Fibroblast of lung (primary cell): ENCODE results near the gene RAB34. TPM values are rescaled to one million over a fixed set of nuclear protein-coding genes. Genes with fewer than 3 reads are reported as not detected.

Source experiments
- DNase-seq, 2 donors: peaks; one replicate each; pipeline versions ENCODE4 v3.0.0 to v3.0.0-alpha.2; 2010; ENCODE audit warnings: low read depth in 2 of 2
- H2AFZ ChIP-seq: 2 replicates; pipeline ENCODE4 v1.5.1; 2012; ENCODE audit warnings: low read length, control low read depth, inconsistent platforms
- H3K27ac ChIP-seq: 2 replicates; pipeline ENCODE4 v1.5.1; 2011; ENCODE audit warnings: low read length, control low read depth; ENCODE audit not compliant: insufficient read depth
- H3K27me3 ChIP-seq: 2 replicates; pipeline ENCODE4 v1.5.1; 2011; ENCODE audit warnings: mild to moderate bottlenecking, low read length; ENCODE audit not compliant: control insufficient read depth, insufficient read depth
- H3K36me3 ChIP-seq: 2 replicates; pipeline ENCODE4 v1.5.1; 2011; ENCODE audit warnings: low read length; ENCODE audit not compliant: control insufficient read depth, insufficient read depth
- H3K4me1 ChIP-seq: 2 replicates; pipeline ENCODE4 v1.5.1; 2011; ENCODE audit warnings: low read length; ENCODE audit not compliant: control insufficient read depth, insufficient read depth; ENCODE audit errors: extremely low read depth
- H3K4me2 ChIP-seq: 2 replicates; pipeline ENCODE4 v1.5.1; 2011; ENCODE audit warnings: low read length, control low read depth; ENCODE audit not compliant: insufficient read depth; ENCODE audit errors: extremely low read depth
- H3K4me3 ChIP-seq, 4 experiments: fragments of 200-600 bp in 1 of 4; sonication (generic) in 1 of 4; replicated peaks in 1 of 4; 2 replicates each; pipeline ENCODE4 v1.5.1; 2011 to 2016; ENCODE audit warnings: low read length in 4 of 4, low read depth in 3 of 4, mild to moderate bottlenecking in 3 of 4, control low read depth in 2 of 4, inconsistent platforms in 1 of 4, mixed read lengths in 1 of 4; ENCODE audit not compliant: insufficient read depth in 1 of 4; ENCODE audit errors: control extremely low read depth in 1 of 4
- H3K79me2 ChIP-seq: 2 replicates; pipeline ENCODE4 v1.5.1; 2012; ENCODE audit warnings: mild to moderate bottlenecking, low read length, inconsistent platforms; ENCODE audit not compliant: control insufficient read depth, insufficient read depth
- H3K9ac ChIP-seq: 2 replicates; pipeline ENCODE4 v1.5.1; 2011; ENCODE audit warnings: mild to moderate bottlenecking, low read length, control low read depth; ENCODE audit not compliant: insufficient read depth
- H3K9me3 ChIP-seq: 2 replicates; pipeline ENCODE4 v1.5.1; 2012; ENCODE audit warnings: low read depth, low read length; ENCODE audit not compliant: control insufficient read depth, insufficient read depth
- H4K20me1 ChIP-seq: 2 replicates; pipeline ENCODE4 v1.5.1; 2011; ENCODE audit warnings: low read length; ENCODE audit not compliant: control insufficient read depth, insufficient read depth; ENCODE audit errors: extremely low read depth
- CTCF ChIP-seq, 2 donors: IDR thresholded peaks in 1 of 2; conservative IDR thresholded peaks in 1 of 2; 1 replicate in 1 of 2; 2 replicates in 1 of 2; pipeline ENCODE4 v1.5.1; 2011 to 2012; ENCODE audit warnings: low read length in 2 of 2, control low read depth in 1 of 2, inconsistent platforms in 1 of 2, low read depth in 1 of 2, mild to moderate bottlenecking in 1 of 2
- EZH2 ChIP-seq: IDR thresholded peaks from 2 replicates; pipeline ENCODE4 v1.5.1; 2012; ENCODE audit warnings: low read length, control low read depth, mild to moderate bottlenecking; ENCODE audit errors: missing control alignments
- polyA plus RNA-seq, 2 donors: library from polyadenylated mRNA; depleted of rRNA in 1 of 2; stranded (reverse) in 1 of 2; unstranded in 1 of 2; fragments of >200 nt; gene quantifications; 2 replicates each; pipeline ENCODE4 v1.2.1, GENCODE V29; 2011 to 2012; ENCODE audit warnings: missing spikeins in 1 of 2
- total RNA-seq: library from RNA; depleted of rRNA; stranded (reverse); fragments of >200 nt; gene quantifications from 2 replicates; pipeline ENCODE4 v1.2.1, GENCODE V29; 2014

Gene RAB34
- total and polyA plus RNA-seq, 2 donors (not counting 1 experiment from before 2014, with no cell fraction given): 174 to 287 TPM

GRCh38 chr17:28700278-28700677 lies 17.4 kb downstream of the RAB34 start:
- H2AFZ ChIP-seq: no peak overlapping the region
- H3K27ac ChIP-seq: no peak overlapping the region
- H3K4me1 ChIP-seq: no peaks in the 10 kb centered on the region
- H3K9ac ChIP-seq: no peak overlapping the region
- H4K20me1 ChIP-seq: no peaks in the 10 kb centered on the region
- no peaks in the 10 kb centered on the region for H3K9me3 ChIP-seq
- H3K36me3 ChIP-seq: peaks cover 49% of the 10 kb centered on the region
- no peak overlapping the region for H3K4me2 ChIP-seq
- no peak overlapping the region for H3K4me3 ChIP-seq
- no peaks in the 10 kb centered on the region for H3K79me2 ChIP-seq
- H3K27me3 ChIP-seq: no peaks in the 10 kb centered on the region
- no peak for DNase-seq
- TF ChIP-seq CTCF (conservative IDR thresholded peaks at IDR 0.05 in 1 of 2, IDR thresholded peaks at IDR 0.05 in 1 of 2; ENCODE audit: low read depth in 1 of 2, low read length in 2 of 2) (no peak), EZH2 (no peak)

GRCh38 chr17:28698253-28698941 lies 19.3 kb downstream of the RAB34 start:
- no peak overlapping the region for H3K4me3 ChIP-seq
- no peak overlapping the region for H3K4me2 ChIP-seq
- H3K27ac ChIP-seq: no peak overlapping the region
- H3K4me1 ChIP-seq: no peaks in the 10 kb centered on the region
- peaks cover 55% of the 10 kb centered on the region for H3K36me3 ChIP-seq
- H3K79me2 ChIP-seq: no peaks in the 10 kb centered on the region
- TF ChIP-seq CTCF (conservative IDR thresholded peaks at IDR 0.05 in 1 of 2, IDR thresholded peaks at IDR 0.05 in 1 of 2; ENCODE audit: low read depth in 1 of 2, low read length in 2 of 2) (no peak), EZH2 (no peak)
- H4K20me1 ChIP-seq: no peaks in the 10 kb centered on the region
- no peak overlapping the region for H3K9ac ChIP-seq
- H3K27me3 ChIP-seq: no peaks in the 10 kb centered on the region
- no peak overlapping the region for H2AFZ ChIP-seq
- no peaks in the 10 kb centered on the region for H3K9me3 ChIP-seq
- no peak for DNase-seq

GRCh38 chr17:28693869-28694268 lies 23.8 kb downstream of the RAB34 start:
- H3K4me3 ChIP-seq: no peak overlapping the region
- peaks cover 28% of the 10 kb centered on the region for H3K36me3 ChIP-seq
- H2AFZ ChIP-seq: no peak overlapping the region
- no peaks in the 10 kb centered on the region for H3K79me2 ChIP-seq
- no peak overlapping the region for H3K9ac ChIP-seq
- no peaks in the 10 kb centered on the region for H3K4me1 ChIP-seq
- no peak for DNase-seq
- H3K27ac ChIP-seq: no peak overlapping the region
- no peaks in the 10 kb centered on the region for H3K9me3 ChIP-seq
- no peaks in the 10 kb centered on the region for H3K27me3 ChIP-seq
- H3K4me2 ChIP-seq: no peak overlapping the region
- H4K20me1 ChIP-seq: no peaks in the 10 kb centered on the region
- TF ChIP-seq EZH2 (no peak), CTCF (conservative IDR thresholded peaks at IDR 0.05 in 1 of 2, IDR thresholded peaks at IDR 0.05 in 1 of 2; ENCODE audit: low read depth in 1 of 2, low read length in 2 of 2) (no peak)
